Mesothelial cell of epicardium (in vitro differentiated cells): ENCODE data around the gene C20orf202. TPM values are rescaled to one million over a fixed set of nuclear protein-coding genes. Genes with fewer than 3 reads are reported as not detected.

Source experiments
- DNase-seq, 2 experiments: peaks; one replicate each; pipeline ENCODE4 v3.0.0; 2021; ENCODE audit warnings: low spot score in 2 of 2; ENCODE audit not compliant: unreplicated experiment in 2 of 2
- H3K27ac Mint-ChIP-seq: 2 replicates; pipeline ENCODE4 v1.8.0; 2021; ENCODE audit warnings: mixed read lengths
- H3K27me3 Mint-ChIP-seq: 2 replicates; pipeline ENCODE4 v1.8.0; 2021; ENCODE audit warnings: low read depth, mixed read lengths
- H3K36me3 Mint-ChIP-seq: 2 replicates; pipeline ENCODE4 v1.8.0; 2021; ENCODE audit warnings: mixed read lengths
- H3K4me1 Mint-ChIP-seq: 2 replicates; pipeline ENCODE4 v1.8.0; 2021; ENCODE audit warnings: mixed read lengths
- H3K4me3 Mint-ChIP-seq: 2 replicates; pipeline ENCODE4 v1.8.0; 2021; ENCODE audit warnings: mild to moderate bottlenecking, moderate library complexity, mixed read lengths
- H3K9me3 Mint-ChIP-seq: 2 replicates; pipeline ENCODE4 v1.8.0; 2021; ENCODE audit warnings: mixed read lengths
- CTCF ChIP-seq: fragments of 200-600 bp; sonication (generic); IDR thresholded peaks from one replicate; pipeline ENCODE4 v1.5.0; 2021; ENCODE audit warnings: antibody characterized with exemption; ENCODE audit not compliant: unreplicated experiment
- total RNA-seq: library from RNA; stranded (reverse); gene quantifications from 3 replicates; pipeline ENCODE4 v1.2.1, GENCODE V29; 2021

Gene C20orf202
- total RNA-seq, 1 donor from 2014 or later, result 0.22 TPM

- H3K4me1 Mint-ChIP-seq, result no peaks in the 10 kb centered on the region
- no peaks in the 10 kb centered on the region for H3K9me3 Mint-ChIP-seq
- H3K4me3 Mint-ChIP-seq, result no peak overlapping the region
- TF ChIP-seq CTCF, result no peak
- no peak overlapping the region for H3K27ac Mint-ChIP-seq
- peaks cover 67% of the 10 kb centered on the region for H3K27me3 Mint-ChIP-seq
- H3K36me3 Mint-ChIP-seq, result no peaks in the 10 kb centered on the region
- no peak for DNase-seq
Measured at GRCh38 chr20:1209447-1210387, 6.5 kb downstream of the C20orf202 start.

GRCh38 chr20:1210501-1210900 is 7.2 kb downstream of the C20orf202 start:
- no peak overlapping the region for H3K4me3 Mint-ChIP-seq
- no peaks in the 10 kb centered on the region for H3K36me3 Mint-ChIP-seq
- H3K27ac Mint-ChIP-seq, result no peak overlapping the region
- H3K4me1 Mint-ChIP-seq, result no peaks in the 10 kb centered on the region
- no peaks in the 10 kb centered on the region for H3K9me3 Mint-ChIP-seq
- no peak for TF ChIP-seq CTCF
- H3K27me3 Mint-ChIP-seq, result peaks cover 72% of the 10 kb centered on the region
- no peak for DNase-seq

GRCh38 chr20:1212023-1212422 is 8.8 kb downstream of the C20orf202 start:
- no peaks in the 10 kb centered on the region for H3K36me3 Mint-ChIP-seq

GRCh38 chr20:1212607-1213396 is 9.5 kb downstream of the C20orf202 start:
- no peaks in the 10 kb centered on the region for H3K36me3 Mint-ChIP-seq
- H3K9me3 Mint-ChIP-seq, result peaks cover under 1% of the 10 kb centered on the region
- H3K27ac Mint-ChIP-seq, result no peak overlapping the region
- peak; percentile 76 for TF ChIP-seq CTCF
- no peak overlapping the region for H3K4me3 Mint-ChIP-seq
- DNase-seq, result peak; percentile 45 to 63
- H3K27me3 Mint-ChIP-seq, result peaks cover 69% of the 10 kb centered on the region
- no peaks in the 10 kb centered on the region for H3K4me1 Mint-ChIP-seq

More at GRCh38 chr20:1212023-1212422, 8.8 kb downstream of the C20orf202 start:
- H3K9me3 Mint-ChIP-seq, result no peaks in the 10 kb centered on the region
- H3K4me3 Mint-ChIP-seq, result no peak overlapping the region
- H3K4me1 Mint-ChIP-seq, result no peaks in the 10 kb centered on the region
- no peak for TF ChIP-seq CTCF
- no peak overlapping the region for H3K27ac Mint-ChIP-seq
- no peak for DNase-seq
- H3K27me3 Mint-ChIP-seq, result peaks cover 74% of the 10 kb centered on the region

GRCh38 chr20:1214838-1215261 is 11.6 kb downstream of the C20orf202 start:
- H3K4me1 Mint-ChIP-seq, result no peaks in the 10 kb centered on the region
- H3K4me3 Mint-ChIP-seq, result no peak overlapping the region
- H3K36me3 Mint-ChIP-seq, result no peaks in the 10 kb centered on the region
- DNase-seq, result no peak
- H3K27me3 Mint-ChIP-seq, result peaks cover 70% of the 10 kb centered on the region
- H3K27ac Mint-ChIP-seq, result no peak overlapping the region
- no peak for TF ChIP-seq CTCF
- peaks cover 4% of the 10 kb centered on the region for H3K9me3 Mint-ChIP-seq
